WTC11 (cell line): ENCODE measurements around the gene TNRC6C. TPM values are rescaled to one million over a fixed set of nuclear protein-coding genes. Genes with fewer than 3 reads are reported as not detected.

Experiments
- ATAC-seq: fragments of 200-7000 bp; cut with Tn5 transposase; 2 replicates; pipeline ENCODE4 v1.10.0; 2021; ENCODE audit warnings: mild to moderate bottlenecking, moderate library complexity
- CTCF ChIA-PET: fragments of 300-600 bp; sonication (Branson Sonifier 250); formaldehyde crosslinking; loops from one replicate; lab custom pipeline; 2021; ENCODE audit warnings: antibody characterized with exemption; lab: Charles Lee
- POLR2A ChIA-PET: fragments of 350-600 bp; sonication (Branson Sonifier 250); formaldehyde crosslinking; loops from one replicate; lab custom pipeline; 2021; ENCODE audit warnings: antibody characterized with exemption; lab: Charles Lee
- DNase-seq: peaks from one replicate; pipeline ENCODE4 v3.0.0; 2021; ENCODE audit warnings: low spot score
- H3K27ac Mint-ChIP-seq: 2 replicates; pipeline ENCODE4 v1.8.0; 2021; ENCODE audit warnings: mixed read lengths
- H3K27me3 Mint-ChIP-seq: 2 replicates; pipeline ENCODE4 v1.8.0; 2021; ENCODE audit warnings: low read depth, mild to moderate bottlenecking, moderate library complexity, mixed read lengths
- H3K36me3 Mint-ChIP-seq: 2 replicates; pipeline ENCODE4 v1.8.0; 2021; ENCODE audit warnings: mixed read lengths
- H3K4me1 Mint-ChIP-seq: 2 replicates; pipeline ENCODE4 v1.8.0; 2022; ENCODE audit warnings: mixed read lengths
- H3K4me3 Mint-ChIP-seq: 2 replicates; pipeline ENCODE4 v1.8.0; 2021; ENCODE audit warnings: mild to moderate bottlenecking, moderate library complexity, mixed read lengths
- H3K9me3 Mint-ChIP-seq: 2 replicates; pipeline ENCODE4 v1.8.0; 2021; ENCODE audit warnings: mixed read lengths
- CDX4 ChIP-seq: fragments of 250-450 bp; sonication (Bioruptor Pico); IDR thresholded peaks from 2 replicates; pipeline ENCODE4 v1.9.0; 2021; ENCODE audit warnings: moderate library complexity, mild to moderate bottlenecking, inconsistent platforms, borderline replicate concordance
- ERG ChIP-seq: fragments of 250-450 bp; sonication (Bioruptor Pico); IDR thresholded peaks from 2 replicates; pipeline ENCODE4 v1.8.0; 2021; ENCODE audit warnings: mild to moderate bottlenecking
- ETV6 ChIP-seq: sonication (generic); formaldehyde crosslinking; IDR thresholded peaks from 2 replicates; pipeline ENCODE4 v1.8.1; 2022; ENCODE audit warnings: mild to moderate bottlenecking, missing genetic modification reagents
- FOXK1 ChIP-seq: sonication (generic); formaldehyde crosslinking; IDR thresholded peaks from 2 replicates; pipeline ENCODE4 v1.8.0; 2022; ENCODE audit warnings: mild to moderate bottlenecking, moderate library complexity, missing genetic modification reagents
- FOXP1 ChIP-seq: sonication (generic); formaldehyde crosslinking; IDR thresholded peaks from 2 replicates; pipeline ENCODE4 v1.8.0; 2022; ENCODE audit warnings: missing genetic modification reagents, mild to moderate bottlenecking, moderate library complexity, borderline replicate concordance
- MAX ChIP-seq: sonication (generic); formaldehyde crosslinking; IDR thresholded peaks from 2 replicates; pipeline ENCODE4 v1.8.0; 2022; ENCODE audit warnings: mild to moderate bottlenecking, missing genetic modification reagents
- MXD4 ChIP-seq: fragments of 250-450 bp; sonication (Bioruptor Pico); IDR thresholded peaks from 2 replicates; pipeline ENCODE4 v1.8.0; 2021; ENCODE audit warnings: mild to moderate bottlenecking, moderate library complexity, borderline replicate concordance
- NFATC4 ChIP-seq: fragments of 250-450 bp; sonication (Bioruptor Pico); IDR thresholded peaks from 2 replicates; pipeline ENCODE4 v1.9.0; 2021; ENCODE audit warnings: mild to moderate bottlenecking
- NFYB ChIP-seq: sonication (generic); formaldehyde crosslinking; conservative IDR thresholded peaks from 2 replicates; pipeline ENCODE4 v1.8.0; 2022; ENCODE audit warnings: low read depth, missing genetic modification reagents
- NR1H2 ChIP-seq: sonication (generic); formaldehyde crosslinking; IDR thresholded peaks from 2 replicates; pipeline ENCODE4 v1.9.0; 2021; ENCODE audit warnings: mild to moderate bottlenecking, moderate library complexity, missing genetic modification reagents
- PRDM15 ChIP-seq: sonication (generic); formaldehyde crosslinking; IDR thresholded peaks from 2 replicates; pipeline ENCODE4 v1.8.0; 2022; ENCODE audit warnings: missing genetic modification reagents
- RELA ChIP-seq: sonication (generic); formaldehyde crosslinking; IDR thresholded peaks from 2 replicates; pipeline ENCODE4 v1.8.1; 2022; ENCODE audit warnings: missing genetic modification reagents, mild to moderate bottlenecking, borderline replicate concordance
- RORB ChIP-seq: fragments of 250-450 bp; sonication (Bioruptor Pico); IDR thresholded peaks from 2 replicates; pipeline ENCODE4 v1.9.0; 2021; ENCODE audit warnings: mild to moderate bottlenecking
- USF1 ChIP-seq: sonication (generic); formaldehyde crosslinking; IDR thresholded peaks from 2 replicates; pipeline ENCODE4 v1.8.0; 2022; ENCODE audit warnings: mild to moderate bottlenecking, missing genetic modification reagents
- USF2 ChIP-seq: sonication (generic); formaldehyde crosslinking; IDR thresholded peaks from 2 replicates; pipeline ENCODE4 v1.8.1; 2023; ENCODE audit warnings: mild to moderate bottlenecking, missing genetic modification reagents, moderate library complexity
- ZNF263 ChIP-seq: sonication (generic); formaldehyde crosslinking; IDR thresholded peaks from 2 replicates; pipeline ENCODE4 v1.8.1; 2022; ENCODE audit warnings: low read depth, mild to moderate bottlenecking, moderate library complexity, missing genetic modification reagents
- ZNF396 ChIP-seq: fragments of 250-450 bp; sonication (Bioruptor Pico); IDR thresholded peaks from 2 replicates; pipeline ENCODE4 v1.8.0; 2021; ENCODE audit warnings: mild to moderate bottlenecking, moderate library complexity, borderline replicate concordance
- ZNF423 ChIP-seq: fragments of 250-450 bp; sonication (Bioruptor Pico); IDR thresholded peaks from 2 replicates; pipeline ENCODE4 v2.1.2; 2022; ENCODE audit warnings: mild to moderate bottlenecking, moderate library complexity
- ZNF671 ChIP-seq: fragments of 250-450 bp; sonication (Bioruptor Pico); IDR thresholded peaks from 2 replicates; pipeline ENCODE4 v1.8.0; 2021; ENCODE audit warnings: mild to moderate bottlenecking
- total RNA-seq: library from RNA; stranded (reverse); gene quantifications from 3 replicates; pipeline ENCODE4 v1.2.3, GENCODE V29; 2021
- TF ChIP-seq, protein P1 (sequence below): sonication (generic); formaldehyde crosslinking; IDR thresholded peaks from 2 replicates; pipeline ENCODE4 v1.8.0; 2023; ENCODE audit warnings: missing genetic modification reagents, mild to moderate bottlenecking, borderline replicate concordance

Gene TNRC6C
- total RNA-seq, 1 experiment from 2014 or later: 52.3 TPM

DNA sequence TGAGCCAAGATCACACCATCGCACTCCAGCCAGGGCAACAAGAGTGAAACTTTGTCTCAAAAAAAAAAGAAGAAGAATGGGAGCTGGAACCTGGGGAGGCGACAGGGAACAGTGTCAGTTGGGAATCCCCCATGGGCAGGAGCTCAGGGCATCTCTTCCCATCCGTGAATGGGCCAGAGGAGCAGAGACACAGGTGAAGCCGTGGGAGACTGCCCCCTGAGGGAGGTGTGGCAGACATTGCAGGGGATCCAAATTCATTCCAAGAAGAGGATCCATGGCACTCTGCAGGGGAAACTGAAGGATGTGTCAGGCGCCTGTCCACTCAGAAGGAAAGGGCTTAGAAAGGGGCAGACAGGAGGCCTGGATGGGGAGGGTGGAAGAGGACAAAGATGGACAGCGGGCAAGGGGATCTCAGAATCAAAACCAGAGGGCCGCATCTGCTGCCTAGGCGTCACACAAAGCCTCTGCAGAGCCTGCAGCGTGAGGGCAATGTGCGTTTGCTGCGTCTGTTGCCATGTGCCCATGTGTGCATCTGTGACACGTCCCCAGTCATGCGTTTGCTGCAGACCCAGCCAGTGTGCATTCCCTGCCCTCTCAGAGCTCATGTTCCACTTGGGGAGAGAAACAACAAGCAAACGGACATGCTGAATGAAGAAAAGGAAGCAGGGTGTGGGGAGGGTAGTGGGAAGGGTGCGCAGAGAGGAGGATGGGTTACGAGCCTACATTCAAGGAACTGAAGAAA is 30.6 kb upstream of the TNRC6C start (continued):
- TF ChIP-seq FOXK1 (CRISPR knock-in tag): no peak
- no peak for TF ChIP-seq FOXP1
- no peak for TF ChIP-seq MXD4 (CRISPR knock-in tag)
- no peak for TF ChIP-seq NR1H2 (CRISPR knock-in tag)
- no peak for TF ChIP-seq NFYB (CRISPR knock-in tag)
- TF ChIP-seq USF2: no peak
- no peak for TF ChIP-seq ERG (CRISPR knock-in tag)
- no peak for TF ChIP-seq ZNF396 (CRISPR knock-in tag)
- TF ChIP-seq RELA (CRISPR knock-in tag): no peak
- TF ChIP-seq, all 79 proteins: peak for 0

- Mint-ChIP-seq H3K36me3 (no peaks in the 10 kb centered on the region), H3K9me3 (no peaks in the 10 kb centered on the region), H3K4me3 (no peak overlapping the region), H3K27ac (no peak overlapping the region), H3K27me3 (peaks cover 16% of the 10 kb centered on the region), H3K4me1 (peaks cover 72% of the 10 kb centered on the region)
- ChIA-PET CTCF (interaction anchor here (0.6 to 2.4 kb wide), 3 partner anchors 30 to 376 kb away, joined by 3 to 11 read pairs (median 6); partner anchors contain the start of gene TNRC6C), POLR2A (no interaction called here)
- TF ChIP-seq ZNF671 (CRISPR knock-in tag) (no peak), ETV6 (CRISPR knock-in tag) (no peak), NFATC4 (CRISPR knock-in tag) (no peak), ZNF423 (peak; percentile 98), ZNF263 (no peak)
- ATAC-seq (no peak), DNase-seq (no peak)
These were observed 29.9 kb upstream of the TNRC6C start for GRCh38 chr17:77928519-77929179.

DNA sequence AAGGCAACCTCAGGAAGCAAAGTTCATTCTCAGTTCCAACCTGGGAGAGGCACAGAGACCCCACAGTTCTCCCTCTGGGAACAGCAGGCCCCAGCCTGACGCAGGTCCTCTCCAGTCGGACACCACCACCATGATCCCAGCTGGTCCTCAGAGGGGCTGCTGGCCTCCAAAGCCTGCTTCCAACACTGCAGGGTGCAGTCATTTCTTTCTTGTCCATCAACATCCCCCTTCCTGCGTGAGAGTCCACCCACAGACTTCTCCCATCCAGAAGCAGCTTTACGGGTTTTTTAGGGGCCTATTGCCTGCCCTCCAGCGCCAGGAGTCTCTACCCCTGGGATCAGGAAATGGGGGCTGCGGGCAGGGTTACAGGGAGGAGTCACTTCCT is 29.3 kb upstream of the TNRC6C start:
- Mint-ChIP-seq H3K27me3 (peaks cover 16% of the 10 kb centered on the region), H3K9me3 (no peaks in the 10 kb centered on the region), H3K4me1 (peaks cover 72% of the 10 kb centered on the region), H3K36me3 (no peaks in the 10 kb centered on the region), H3K27ac (no peak overlapping the region), H3K4me3 (no peak overlapping the region)
- ChIA-PET POLR2A (no interaction called here), CTCF (interaction anchor here (0.6 to 1.2 kb wide), 2 partner anchors 29 to 376 kb away, joined by 3 to 6 read pairs; partner anchors contain the start of gene TNRC6C)
- DNase-seq (no peak), ATAC-seq (no peak)
- TF ChIP-seq RORB (CRISPR knock-in tag): no peak
- no peak for TF ChIP-seq PRDM15 (CRISPR knock-in tag)
- TF ChIP-seq, protein P1, sequence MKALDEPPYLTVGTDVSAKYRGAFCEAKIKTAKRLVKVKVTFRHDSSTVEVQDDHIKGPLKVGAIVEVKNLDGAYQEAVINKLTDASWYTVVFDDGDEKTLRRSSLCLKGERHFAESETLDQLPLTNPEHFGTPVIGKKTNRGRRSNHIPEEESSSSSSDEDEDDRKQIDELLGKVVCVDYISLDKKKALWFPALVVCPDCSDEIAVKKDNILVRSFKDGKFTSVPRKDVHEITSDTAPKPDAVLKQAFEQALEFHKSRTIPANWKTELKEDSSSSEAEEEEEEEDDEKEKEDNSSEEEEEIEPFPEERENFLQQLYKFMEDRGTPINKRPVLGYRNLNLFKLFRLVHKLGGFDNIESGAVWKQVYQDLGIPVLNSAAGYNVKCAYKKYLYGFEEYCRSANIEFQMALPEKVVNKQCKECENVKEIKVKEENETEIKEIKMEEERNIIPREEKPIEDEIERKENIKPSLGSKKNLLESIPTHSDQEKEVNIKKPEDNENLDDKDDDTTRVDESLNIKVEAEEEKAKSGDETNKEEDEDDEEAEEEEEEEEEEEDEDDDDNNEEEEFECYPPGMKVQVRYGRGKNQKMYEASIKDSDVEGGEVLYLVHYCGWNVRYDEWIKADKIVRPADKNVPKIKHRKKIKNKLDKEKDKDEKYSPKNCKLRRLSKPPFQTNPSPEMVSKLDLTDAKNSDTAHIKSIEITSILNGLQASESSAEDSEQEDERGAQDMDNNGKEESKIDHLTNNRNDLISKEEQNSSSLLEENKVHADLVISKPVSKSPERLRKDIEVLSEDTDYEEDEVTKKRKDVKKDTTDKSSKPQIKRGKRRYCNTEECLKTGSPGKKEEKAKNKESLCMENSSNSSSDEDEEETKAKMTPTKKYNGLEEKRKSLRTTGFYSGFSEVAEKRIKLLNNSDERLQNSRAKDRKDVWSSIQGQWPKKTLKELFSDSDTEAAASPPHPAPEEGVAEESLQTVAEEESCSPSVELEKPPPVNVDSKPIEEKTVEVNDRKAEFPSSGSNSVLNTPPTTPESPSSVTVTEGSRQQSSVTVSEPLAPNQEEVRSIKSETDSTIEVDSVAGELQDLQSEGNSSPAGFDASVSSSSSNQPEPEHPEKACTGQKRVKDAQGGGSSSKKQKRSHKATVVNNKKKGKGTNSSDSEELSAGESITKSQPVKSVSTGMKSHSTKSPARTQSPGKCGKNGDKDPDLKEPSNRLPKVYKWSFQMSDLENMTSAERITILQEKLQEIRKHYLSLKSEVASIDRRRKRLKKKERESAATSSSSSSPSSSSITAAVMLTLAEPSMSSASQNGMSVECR: no peak
- TF ChIP-seq USF1 (CRISPR knock-in tag): no peak
- TF ChIP-seq ETV6 (CRISPR knock-in tag): no peak
- no peak for TF ChIP-seq CDX4
- no peak for TF ChIP-seq MAX (CRISPR knock-in tag)
